DMS79 (cell line): ENCODE measurements around the gene AZU1.
"Not testable (repeated sequence)": the region's sequence is repeated elsewhere in the genome, so short reads cannot be mapped to it uniquely, and the experiment has no call there.

ENCODE experiments used
- DNase-seq: peaks from one replicate; lab custom pipeline; 2025; lab: John Stamatoyannopoulos, UW

The AZU1 gene

DNA sequence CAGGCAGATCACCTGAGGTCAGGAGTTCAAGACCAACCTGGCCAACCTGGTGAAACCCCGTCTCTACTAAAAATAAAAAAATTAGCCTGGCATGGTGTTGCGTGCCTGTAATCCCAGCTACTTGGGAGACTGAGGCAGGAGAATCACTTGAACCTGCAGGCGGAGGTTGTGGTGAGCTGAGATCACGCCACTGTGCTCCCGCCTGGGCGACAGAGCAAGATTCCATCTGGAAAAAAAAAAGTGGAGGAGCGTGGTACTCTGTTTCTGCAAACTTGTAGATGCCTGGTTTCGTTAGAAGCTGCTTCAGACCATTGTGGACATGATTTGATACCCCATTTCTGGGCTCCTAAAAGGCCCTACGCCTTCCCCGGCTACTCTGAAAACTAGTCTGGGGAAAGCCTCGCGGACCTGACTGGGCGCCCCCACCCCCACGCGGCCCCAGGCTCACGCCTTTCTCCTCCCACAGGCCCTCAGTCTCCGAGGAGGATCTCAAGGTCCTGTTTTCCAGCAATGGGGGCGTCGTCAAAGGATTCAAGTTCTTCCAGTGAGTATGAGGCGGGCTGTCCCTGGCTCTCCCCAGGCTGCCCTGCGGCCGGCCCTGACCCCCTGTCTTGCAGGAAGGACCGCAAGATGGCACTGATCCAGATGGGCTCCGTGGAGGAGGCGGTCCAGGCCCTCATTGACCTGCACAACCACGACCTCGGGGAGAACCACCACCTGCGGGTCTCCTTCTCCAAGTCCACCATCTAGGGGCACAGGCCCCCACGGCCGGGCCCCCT is 17.4 kb upstream of the AZU1 start:
- no peak for DNase-seq

DNA sequence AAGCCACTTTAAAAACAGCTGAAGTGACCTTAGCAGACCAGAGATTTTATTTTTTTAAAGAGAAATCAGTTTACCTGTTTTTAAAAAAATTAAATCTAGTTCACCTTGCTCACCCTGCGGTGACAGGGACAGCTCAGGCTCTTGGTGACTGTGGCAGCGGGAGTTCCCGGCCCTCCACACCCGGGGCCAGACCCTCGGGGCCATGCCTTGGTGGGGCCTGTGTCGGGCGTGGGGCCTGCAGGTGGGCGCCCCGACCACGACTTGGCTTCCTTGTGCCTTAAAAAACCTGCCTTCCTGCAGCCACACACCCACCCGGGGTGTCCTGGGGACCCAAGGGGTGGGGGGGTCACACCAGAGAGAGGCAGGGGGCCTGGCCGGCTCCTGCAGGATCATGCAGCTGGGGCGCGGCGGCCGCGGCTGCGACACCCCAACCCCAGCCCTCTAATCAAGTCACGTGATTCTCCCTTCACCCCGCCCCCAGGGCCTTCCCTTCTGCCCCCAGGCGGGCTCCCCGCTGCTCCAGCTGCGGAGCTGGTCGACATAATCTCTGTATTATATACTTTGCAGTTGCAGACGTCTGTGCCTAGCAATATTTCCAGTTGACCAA is 16.7 kb upstream of the AZU1 start:
- DNase-seq, result no peak

DNA sequence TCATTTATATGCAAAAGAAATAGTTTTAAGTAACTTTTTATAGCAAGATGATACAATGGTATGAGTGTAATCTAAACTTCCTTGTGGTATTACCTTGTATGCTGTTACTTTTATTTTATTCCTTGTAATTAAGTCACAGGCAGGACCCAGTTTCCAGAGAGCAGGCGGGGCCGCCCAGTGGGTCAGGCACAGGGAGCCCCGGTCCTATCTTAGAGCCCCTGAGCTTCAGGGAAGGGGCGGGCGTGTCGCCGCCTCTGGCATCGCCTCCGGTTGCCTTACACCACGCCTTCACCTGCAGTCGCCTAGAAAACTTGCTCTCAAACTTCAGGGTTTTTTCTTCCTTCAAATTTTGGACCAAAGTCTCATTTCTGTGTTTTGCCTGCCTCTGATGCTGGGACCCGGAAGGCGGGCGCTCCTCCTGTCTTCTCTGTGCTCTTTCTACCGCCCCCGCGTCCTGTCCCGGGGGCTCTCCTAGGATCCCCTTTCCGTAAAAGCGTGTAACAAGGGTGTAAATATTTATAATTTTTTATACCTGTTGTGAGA is 16.1 kb upstream of the AZU1 start:
- no peak for DNase-seq

- DNase-seq, result no peak
Observed at GRCh38 chr19:812049-812746, 15.4 kb upstream of the AZU1 start.

- no peak for DNase-seq
Observed at GRCh38 chr19:812747-813218, 14.9 kb upstream of the AZU1 start.

DNA sequence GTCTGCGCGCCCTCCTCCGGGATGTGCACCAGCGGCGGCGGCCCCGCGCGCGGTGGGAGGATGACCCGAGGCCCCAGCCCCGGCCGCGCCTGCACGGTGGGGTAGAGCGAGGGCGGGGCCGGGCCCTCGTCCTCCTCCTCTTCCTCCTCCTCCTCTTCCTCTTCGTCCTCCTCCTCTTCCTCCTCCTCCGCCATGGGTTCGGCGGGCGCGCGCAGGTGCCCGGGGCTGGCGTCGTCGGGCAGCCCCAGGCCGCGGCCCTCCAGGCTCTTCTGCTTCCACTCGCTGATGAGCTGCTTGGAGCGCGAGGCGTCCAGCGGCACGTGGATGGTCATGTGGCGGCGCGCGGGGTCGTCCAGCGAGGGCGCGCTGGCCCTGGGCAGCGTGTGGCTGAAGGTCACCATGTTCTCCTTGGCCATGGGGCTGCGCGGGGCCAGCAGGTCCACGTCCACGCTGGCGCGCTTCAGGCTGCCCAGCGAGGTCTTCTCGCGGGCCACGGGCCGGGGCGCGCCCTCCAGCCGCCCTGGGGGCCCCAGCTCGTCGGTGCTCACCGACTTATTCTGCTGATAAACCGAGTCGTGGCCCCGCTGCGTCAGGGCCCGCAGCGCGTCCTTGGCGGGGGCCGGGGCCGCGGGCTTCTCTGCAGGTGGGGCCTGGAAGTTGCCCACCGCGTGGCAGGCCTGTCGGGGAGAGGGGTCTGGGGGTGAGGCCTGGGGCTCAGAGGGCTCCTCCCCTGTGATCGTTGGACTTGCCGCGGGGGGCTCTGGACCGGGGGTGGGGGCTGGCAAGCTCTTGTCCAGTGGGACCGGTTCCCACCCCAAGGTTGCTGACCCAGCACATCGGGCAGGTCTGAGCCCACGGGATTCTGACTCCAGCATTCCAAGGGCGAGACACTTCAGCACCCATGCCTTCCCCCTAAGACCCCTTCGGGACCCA is 14.2 kb upstream of the AZU1 start:
- no peak for DNase-seq

DNA sequence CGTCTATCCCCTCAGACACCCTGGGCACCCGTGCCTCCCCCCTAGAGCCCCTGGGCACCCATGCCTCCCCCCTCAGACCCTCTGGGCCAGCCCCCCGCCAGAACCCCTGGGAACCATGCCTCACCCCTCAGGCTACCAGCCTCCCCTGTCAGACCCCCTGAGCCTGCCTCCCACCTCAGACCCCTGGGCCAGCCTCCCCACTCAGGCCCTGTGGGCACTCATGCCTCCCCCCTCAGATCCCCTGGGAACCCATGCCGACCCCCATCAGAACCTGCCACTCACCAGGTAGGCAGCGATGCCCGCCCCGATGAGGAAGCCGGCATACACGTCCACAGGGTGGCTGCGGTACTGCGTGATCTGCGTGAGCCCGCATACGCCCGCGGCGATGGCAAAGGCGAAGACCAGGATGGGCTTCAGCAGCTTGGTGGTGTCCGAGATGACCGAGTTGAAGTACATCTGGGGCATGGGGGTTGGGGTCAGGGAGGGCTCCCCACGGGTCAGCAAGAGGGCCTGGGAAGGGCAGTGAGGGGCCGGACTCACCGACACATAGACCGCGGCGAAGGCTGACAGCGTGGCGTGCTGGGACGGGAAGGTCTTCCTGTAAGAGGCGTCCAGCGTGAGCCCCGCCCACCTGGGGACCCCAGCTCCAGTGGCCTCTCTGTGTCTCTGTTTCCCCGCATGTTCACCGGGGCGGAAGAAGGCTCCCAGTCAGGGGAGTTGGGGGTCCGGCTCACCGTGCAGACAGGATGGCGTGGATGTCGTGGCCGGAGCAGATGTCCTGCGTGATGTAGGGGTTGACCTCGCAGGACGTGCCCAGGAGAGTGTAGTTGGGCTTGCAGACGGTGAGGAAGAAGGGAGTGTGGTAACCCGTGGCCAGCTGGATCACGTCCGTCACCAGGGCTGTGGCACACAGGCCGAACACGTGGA is 13.2 kb upstream of the AZU1 start:
- no peak for DNase-seq

DNA sequence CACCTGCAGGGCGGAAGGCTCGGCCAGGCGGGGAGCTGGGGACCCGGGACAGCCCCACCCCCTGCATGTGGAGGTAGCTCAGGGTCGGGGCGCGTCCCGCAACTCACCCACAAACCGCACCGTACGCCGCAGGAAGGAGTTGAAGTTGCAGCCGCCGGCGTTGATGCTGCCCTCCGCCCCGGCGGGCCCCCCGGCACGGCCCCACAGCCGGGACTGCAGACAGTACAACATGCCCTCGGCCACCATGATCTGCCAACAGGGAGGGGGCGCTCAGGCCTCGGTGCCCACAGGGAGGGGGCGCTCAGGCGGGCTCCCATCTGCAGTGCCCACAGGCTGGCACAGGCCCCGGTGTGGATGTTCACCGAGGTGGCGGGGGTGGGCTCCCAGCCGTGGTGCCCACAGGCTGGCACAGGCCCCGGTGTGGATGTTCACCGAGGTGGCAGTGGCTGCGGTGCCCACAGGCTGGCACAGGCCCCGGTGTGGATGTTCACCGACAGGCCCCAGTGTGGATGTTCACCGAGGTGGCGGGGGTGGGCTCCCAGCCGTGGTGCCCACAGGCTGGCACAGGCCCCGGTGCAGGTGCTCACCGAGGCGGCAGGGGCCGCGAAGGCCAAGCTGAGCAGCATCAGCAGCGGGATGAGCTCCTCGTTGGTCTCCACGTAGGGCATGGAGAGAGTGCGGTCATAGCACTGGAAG is 12.4 kb upstream of the AZU1 start:
- DNase-seq, result no peak

GRCh38 chr19:815775-816499 is 11.7 kb upstream of the AZU1 start:
- no peak for DNase-seq

- DNase-seq, result no peak
Observed at GRCh38 chr19:816500-816857, 11.2 kb upstream of the AZU1 start.

DNA sequence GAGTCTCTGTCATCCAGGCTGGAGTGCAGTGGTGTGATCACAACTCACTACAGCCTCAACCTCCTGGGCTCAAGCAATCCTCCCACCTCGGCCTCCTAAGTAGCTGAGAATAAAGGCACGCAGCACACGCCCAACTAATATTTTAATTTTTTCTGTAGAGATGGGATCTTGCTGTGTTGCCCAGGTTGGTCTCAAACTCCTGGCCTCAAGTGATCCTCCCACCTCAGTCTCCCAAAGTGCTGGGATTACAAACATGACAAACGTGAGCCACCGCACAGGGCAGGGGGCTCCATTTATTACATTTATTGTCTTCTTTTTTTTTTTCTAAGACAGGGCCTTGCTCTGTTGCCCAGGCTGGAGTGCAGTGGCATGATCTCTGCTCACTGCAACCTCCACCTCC is 7.4 kb upstream of the AZU1 start:
- not testable (repeated sequence) for DNase-seq

DNA sequence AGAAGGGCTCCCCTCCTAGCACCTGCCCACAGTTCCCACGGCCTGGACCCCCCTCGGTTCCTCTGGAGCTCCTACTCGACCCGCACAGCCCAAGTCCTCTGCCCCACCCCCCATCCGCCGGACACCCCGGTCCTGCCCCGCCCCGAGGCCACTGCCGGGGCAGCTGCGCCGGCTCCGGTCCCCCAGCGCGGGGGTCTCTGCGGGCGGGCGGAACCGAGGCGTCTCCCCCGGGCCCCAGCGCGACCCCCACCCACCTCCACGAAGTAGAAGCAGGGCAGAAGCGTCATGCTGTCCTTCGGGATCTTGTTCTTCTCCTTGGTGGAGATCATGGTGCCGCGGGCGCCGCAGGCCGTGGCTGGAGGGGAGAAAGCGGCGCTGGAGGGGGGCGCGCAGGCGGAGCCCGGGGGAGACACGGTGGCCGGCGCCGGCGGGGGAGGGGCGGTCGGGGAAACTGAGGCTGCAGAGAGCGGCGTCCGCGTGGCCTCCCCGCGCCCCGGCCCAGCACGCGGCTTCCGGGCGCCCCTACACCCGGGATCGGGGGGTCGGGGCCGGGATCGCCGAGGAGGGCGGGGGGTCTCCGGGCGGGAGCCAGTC is 6.3 kb upstream of the AZU1 start:
- no peak for DNase-seq

DNA sequence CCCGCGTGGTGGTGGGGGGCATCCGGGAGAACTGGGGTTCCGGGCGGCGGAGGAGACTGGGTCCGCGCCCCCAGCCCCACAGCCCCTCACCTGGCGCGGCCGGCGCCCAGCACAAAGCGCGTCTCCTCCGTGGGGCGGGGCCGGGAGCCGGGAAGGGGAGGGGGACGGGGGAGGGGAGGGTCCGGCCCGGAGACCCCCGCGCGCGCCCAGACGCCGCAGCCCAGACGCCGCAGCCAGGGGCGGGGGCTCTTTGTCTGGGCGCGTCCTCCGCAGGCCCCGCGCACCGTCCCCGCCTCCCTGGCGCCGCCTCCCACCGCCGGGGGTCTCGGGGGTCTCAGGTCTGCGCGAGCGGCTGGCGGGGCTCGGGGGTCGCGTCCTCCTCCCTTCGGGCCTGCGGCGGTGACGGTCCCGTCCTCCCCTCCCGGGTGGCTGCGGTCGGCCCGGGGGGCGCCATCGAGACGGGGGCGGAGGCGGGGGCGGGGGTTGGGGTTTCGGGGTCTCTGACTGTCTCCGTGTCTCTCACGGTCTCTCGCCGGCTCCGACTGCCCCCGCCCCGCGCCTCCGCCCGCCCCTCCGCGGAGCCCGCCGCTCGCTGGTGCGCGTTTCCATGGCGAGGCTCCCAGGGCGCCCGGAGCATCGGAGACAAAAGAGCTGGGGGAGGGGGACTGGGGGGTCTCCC is 5.7 kb upstream of the AZU1 start, which contains the start of gene PLPPR3:
Gene PLPPR3 (minus strand): TSS at position 131 of the 679 bp plus-strand sequence. CDS start 396 bp downstream, outside the sequence.
- DNase-seq, result no peak

- DNase-seq, result no peak
Observed at GRCh38 chr19:823565-824121, 4.0 kb upstream of the AZU1 start.

GRCh38 chr19:824885-825284 is 2.8 kb upstream of the AZU1 start:
- no peak for DNase-seq

DNA sequence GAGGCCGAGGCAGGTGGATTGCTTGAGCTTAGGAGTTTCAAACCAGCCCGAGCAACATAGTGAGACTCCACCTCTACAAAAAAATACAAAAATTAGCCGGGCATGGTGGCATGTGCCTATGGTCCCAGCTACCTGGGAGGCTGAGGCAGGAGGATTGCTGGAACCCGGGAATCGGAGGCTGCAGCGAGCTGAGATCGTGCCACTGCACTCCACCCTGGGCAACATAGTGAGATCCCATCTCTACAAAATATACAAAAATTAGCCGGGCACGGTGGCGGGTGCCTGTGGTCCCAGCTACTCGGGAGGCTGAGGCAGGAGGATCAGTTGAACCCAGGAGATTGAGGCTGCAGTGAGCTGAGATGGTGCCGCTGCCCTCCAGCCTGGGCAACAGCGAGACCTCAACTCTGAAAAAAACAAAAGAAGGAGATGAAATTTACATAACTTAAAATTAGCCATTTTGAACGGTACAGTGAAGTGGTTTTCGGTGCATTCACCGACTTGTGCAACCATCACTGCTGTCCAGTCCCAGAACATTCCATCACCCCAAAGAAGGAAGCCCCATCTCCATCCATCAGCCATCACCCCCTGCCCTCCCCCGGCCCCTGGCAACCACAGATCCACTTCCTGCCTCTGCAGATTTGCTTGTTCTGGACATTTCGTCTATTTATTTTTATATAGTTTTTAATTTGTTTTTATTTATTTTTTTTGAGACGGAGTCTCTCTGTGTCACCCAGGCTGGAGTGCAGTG is 1.6 kb upstream of the AZU1 start:
- no peak for DNase-seq

- DNase-seq, result no peak
Observed at GRCh38 chr19:827314-827709, 325 bp upstream of the AZU1 start.
